Cardiac muscle cell (in vitro differentiated cells and primary cell): ENCODE measurements around the gene EIF3A. TPM values are rescaled to one million over a fixed set of nuclear protein-coding genes. Genes with fewer than 3 reads are reported as not detected.

Experiments used
- DNase-seq, 2 donors: peaks; one replicate each; pipeline versions ENCODE4 v3.0.0 to v3.0.0-alpha.2; 2010 to 2017; ENCODE audit warnings: low read depth in 1 of 2, low spot score in 1 of 2
- H3K27ac ChIP-seq: fragments of 200-600 bp; sonication (generic); 2 replicates; pipeline ENCODE4 v1.5.1; 2016
- H3K27me3 ChIP-seq: fragments of 200-600 bp; sonication (generic); 2 replicates; pipeline ENCODE4 v1.6.0; 2016; ENCODE audit warnings: control low read depth
- H3K36me3 ChIP-seq: fragments of 200-600 bp; sonication (generic); 2 replicates; pipeline ENCODE4 v1.5.1; 2016; ENCODE audit warnings: control low read depth
- H3K4me1 ChIP-seq: fragments of 200-600 bp; sonication (generic); 2 replicates; pipeline ENCODE4 v1.8.1; 2017; ENCODE audit warnings: low read depth, mild to moderate bottlenecking, mixed run types
- H3K4me3 ChIP-seq: fragments of 200-600 bp; sonication (generic); 2 replicates; pipeline ENCODE4 v1.5.1; 2016; ENCODE audit warnings: mild to moderate bottlenecking
- H3K9me3 ChIP-seq: fragments of 200-600 bp; sonication (generic); 2 replicates; pipeline ENCODE4 v1.5.1; 2017; ENCODE audit warnings: low read depth, mild to moderate bottlenecking, control low read depth
- CTCF ChIP-seq: IDR thresholded peaks from 2 replicates; pipeline ENCODE4 v1.5.1; 2012; ENCODE audit warnings: low read depth, mild to moderate bottlenecking, low read length
- polyA plus RNA-seq: library from polyadenylated mRNA; unstranded; fragments of >200 nt; fragmentation: Nextera tagmentation; extraction: Ambion mirVana; gene quantifications from 2 replicates; pipeline ENCODE4 v1.2.1, GENCODE V29; 2016
- total RNA-seq: library from RNA; depleted of rRNA; stranded (reverse); fragments of >200 nt; gene quantifications from 2 replicates; pipeline ENCODE4 v1.2.3, GENCODE V29; 2016

Gene EIF3A
- total and polyA plus RNA-seq, 2 experiments from 2014 or later, result 56.7 to 140 TPM

- no peak for DNase-seq
- Histone ChIP-seq H3K36me3 (peaks cover 80% of the 10 kb centered on the region), H3K27ac (peak overlapping the region; percentile 21), H3K27me3 (no peaks in the 10 kb centered on the region), H3K4me1 (no peaks in the 10 kb centered on the region), H3K4me3 (no peak overlapping the region), H3K9me3 (no peaks in the 10 kb centered on the region)
- TF ChIP-seq CTCF, result no peak
These were observed 19.3 kb downstream of the EIF3A start for GRCh38 chr10:119061352-119061751.

- no peaks in the 10 kb centered on the region for H3K4me1 ChIP-seq
- TF ChIP-seq CTCF, result no peak
- no peak for DNase-seq
- H3K27me3 ChIP-seq, result no peaks in the 10 kb centered on the region
- no peak overlapping the region for H3K27ac ChIP-seq
- peaks cover 88% of the 10 kb centered on the region for H3K36me3 ChIP-seq
- no peak overlapping the region for H3K4me3 ChIP-seq
- no peaks in the 10 kb centered on the region for H3K9me3 ChIP-seq
These were observed 20.5 kb downstream of the EIF3A start for GRCh38 chr10:119060107-119060506.

- no peak overlapping the region for H3K27ac ChIP-seq
- DNase-seq, result no peak
- peaks cover 88% of the 10 kb centered on the region for H3K36me3 ChIP-seq
- no peak overlapping the region for H3K4me3 ChIP-seq
- no peaks in the 10 kb centered on the region for H3K4me1 ChIP-seq
- no peak for TF ChIP-seq CTCF
- H3K9me3 ChIP-seq, result no peaks in the 10 kb centered on the region
- no peaks in the 10 kb centered on the region for H3K27me3 ChIP-seq
These were observed 21.1 kb downstream of the EIF3A start for GRCh38 chr10:119059557-119059956.

DNA sequence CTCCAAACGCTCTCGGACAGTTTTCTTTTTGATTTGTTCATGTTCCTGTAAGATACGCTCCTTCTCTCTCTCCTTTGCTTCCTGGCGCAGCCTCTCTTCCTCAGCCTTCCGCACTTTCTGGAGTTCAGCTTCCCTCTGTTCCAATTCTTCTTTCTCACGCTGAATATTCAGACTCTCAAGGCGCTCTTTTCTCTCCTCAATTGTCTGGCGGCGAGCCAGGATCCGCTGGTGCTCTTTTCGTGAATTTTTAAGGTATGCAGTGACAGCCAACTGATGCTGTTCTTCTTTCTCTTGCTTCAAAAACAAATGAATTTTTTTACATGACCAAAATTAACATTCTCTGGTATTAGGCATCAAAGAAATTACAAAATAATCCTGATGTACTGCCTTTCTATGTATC, 22.6 kb downstream of the EIF3A start:
- Histone ChIP-seq H3K27me3 (no peaks in the 10 kb centered on the region), H3K36me3 (peaks cover 86% of the 10 kb centered on the region), H3K27ac (no peak overlapping the region), H3K4me3 (no peak overlapping the region), H3K4me1 (no peaks in the 10 kb centered on the region), H3K9me3 (no peaks in the 10 kb centered on the region)
- no peak for TF ChIP-seq CTCF
- no peak for DNase-seq

DNA sequence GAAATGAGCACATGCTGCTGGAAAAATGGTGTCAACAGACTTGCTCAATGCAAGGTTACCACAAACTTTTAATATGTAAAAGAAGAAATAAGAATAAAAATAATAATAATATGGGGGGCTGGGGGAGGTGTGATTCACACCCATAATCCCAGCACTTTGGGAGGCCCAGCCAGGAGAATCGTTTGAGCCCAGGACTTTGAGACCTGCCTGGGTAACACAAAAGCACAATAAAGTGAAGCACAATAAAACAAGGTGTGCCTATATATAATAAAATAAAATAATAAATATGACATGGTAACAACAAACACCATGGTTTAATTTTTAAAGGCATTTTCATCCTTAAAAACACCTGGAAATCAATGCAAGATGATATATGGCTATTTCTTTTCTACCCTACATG, 25.1 kb downstream of the EIF3A start:
- H3K4me3 ChIP-seq, result no peak overlapping the region
- H3K36me3 ChIP-seq, result peaks cover 90% of the 10 kb centered on the region
- H3K9me3 ChIP-seq, result no peaks in the 10 kb centered on the region
- TF ChIP-seq CTCF, result no peak
- H3K27ac ChIP-seq, result no peak overlapping the region
- no peaks in the 10 kb centered on the region for H3K27me3 ChIP-seq
- DNase-seq, result no peak
- H3K4me1 ChIP-seq, result no peaks in the 10 kb centered on the region

DNA sequence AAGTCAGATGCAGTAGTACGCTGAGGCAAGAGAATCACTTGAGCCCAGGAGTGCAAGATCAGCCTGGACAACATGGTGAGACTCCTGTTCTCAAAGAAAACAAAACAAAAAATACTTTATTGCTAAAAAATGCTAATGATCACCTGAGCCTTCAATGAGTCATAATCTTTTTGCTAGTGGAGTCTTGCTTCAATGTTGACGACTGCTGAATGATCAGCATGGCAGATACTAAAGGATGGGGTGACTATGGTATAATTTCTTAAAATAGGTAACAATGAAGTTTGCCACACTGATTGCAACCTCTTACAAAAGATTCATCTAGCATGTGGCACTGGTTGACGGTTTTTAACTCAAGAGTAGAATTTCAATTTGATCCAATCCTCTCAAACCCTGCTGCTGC, 28.8 kb downstream of the EIF3A start:
- Histone ChIP-seq H3K27ac (no peak overlapping the region), H3K27me3 (no peaks in the 10 kb centered on the region), H3K36me3 (peaks cover 90% of the 10 kb centered on the region), H3K4me3 (no peak overlapping the region), H3K4me1 (no peaks in the 10 kb centered on the region), H3K9me3 (no peaks in the 10 kb centered on the region)
- DNase-seq, result no peak
- no peak for TF ChIP-seq CTCF
